Measurements from ENCODE around the gene WDR47. TPM values are rescaled to one million over a fixed set of nuclear protein-coding genes. Genes with fewer than 3 reads are reported as not detected.

The WDR47 gene
- total and polyA plus RNA-seq, 2 of the 8 experiments (the other 6 are each of a cell fraction or from before 2014, with no cell fraction given) = 1.9 to 6.7 TPM

DNA sequence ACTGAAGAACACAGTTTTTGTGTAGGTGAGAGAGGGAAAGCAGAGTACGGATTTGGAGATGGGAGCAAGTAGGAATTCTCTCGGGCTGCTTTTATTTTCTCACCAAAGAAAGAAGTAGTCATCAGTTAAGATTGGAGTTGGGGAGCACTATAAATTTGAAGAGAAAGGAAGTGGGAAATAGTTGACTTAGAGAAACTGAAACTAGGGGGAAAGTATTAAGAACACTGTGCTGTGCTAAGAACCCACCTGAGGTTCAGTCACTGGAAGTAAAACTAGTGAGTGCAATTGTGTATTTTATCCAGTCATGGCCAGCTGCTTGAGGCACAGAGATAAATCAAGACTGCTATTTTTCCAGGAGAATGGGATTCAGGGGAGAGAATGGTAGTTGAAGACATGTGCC lies 116.0 kb downstream of the WDR47 start:
- TF ChIP-seq SUZ12 (IDR thresholded peaks at IDR 0.05; ENCODE audit: low read length) (no peak), SIRT6 (IDR thresholded peaks at IDR 0.05; ENCODE audit: low read length) (no peak), MAFK (IDR thresholded peaks at IDR 0.05; ENCODE audit: low read depth, low read length) (no peak), NRF1 (IDR thresholded peaks at IDR 0.05; ENCODE audit: low read depth, low read length) (no peak), JUND (IDR thresholded peaks at IDR 0.05; ENCODE audit: low read length) (no peak), KDM5A (IDR thresholded peaks at IDR 0.05; ENCODE audit: low read length) (no peak), TAF1 (IDR thresholded peaks at IDR 0.05; ENCODE audit: low read depth, low read length) (no peak)
- TF ChIP-seq, protein P1, sequence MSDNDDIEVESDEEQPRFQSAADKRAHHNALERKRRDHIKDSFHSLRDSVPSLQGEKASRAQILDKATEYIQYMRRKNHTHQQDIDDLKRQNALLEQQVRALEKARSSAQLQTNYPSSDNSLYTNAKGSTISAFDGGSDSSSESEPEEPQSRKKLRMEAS (IDR thresholded peaks at IDR 0.05) = no peak
- 90% methylated on average over 2 of the region's 2 CpGs; no CpG with 5 or more reads in 1 of the 2 experiments for WGBS, 2 experiments (ENCODE audit: extremely low coverage in 1 of 2, insufficient coverage in 1 of 2, insufficient read length in 1 of 2, insufficient replicate concordance in 2 of 2, low coverage in 1 of 2, low lambda C conversion rate in 2 of 2, missing lambda C conversion rate in 1 of 2)
- Histone ChIP-seq H3K4me1 (replicated peaks in 1 of 4; ENCODE audit: control insufficient read depth in 3 of 4, insufficient read depth in 4 of 4, low read length in 3 of 4) (no peaks in the 10 kb centered on the region), H3K14ac (ENCODE audit: insufficient read length) (no peak overlapping the region), H3K9ac (replicated peaks in 1 of 4; ENCODE audit: extremely low read depth in 1 of 4, low read depth in 3 of 4, low read length in 3 of 4) (no peak overlapping the region), H3K56ac (replicated peaks; ENCODE audit: insufficient read length, low read depth, low read length) (no peak overlapping the region), H4K8ac (ENCODE audit: extremely low read depth, insufficient read depth, low read length) (no peak overlapping the region), H4K91ac (replicated peaks; ENCODE audit: insufficient read length, low read length) (no peak overlapping the region), H3K18ac (ENCODE audit: extremely low read depth, low read length) (no peak overlapping the region), H4K5ac (ENCODE audit: insufficient read length, low read depth, low read length) (no peak overlapping the region), H3K79me1 (ENCODE audit: low read depth, low read length) (no peaks in the 10 kb centered on the region), H2BK120ac (replicated peaks; ENCODE audit: low read depth, low read length) (no peak overlapping the region), H2BK20ac (ENCODE audit: low read length) (no peak overlapping the region), H3K27ac (ENCODE audit: low read depth, low read length) (no peak overlapping the region), H3K4ac (replicated peaks; ENCODE audit: insufficient read length, low read depth, low read length) (no peak overlapping the region), H2AFZ (ENCODE audit: low read length) (no peak overlapping the region), H2AK5ac (ENCODE audit: low read depth, low read length) (no peak overlapping the region), H3K36me3 (ENCODE audit: control insufficient read depth in 2 of 4, insufficient read depth in 4 of 4, low read length in 3 of 4) (peaks cover 2 to 41% (median 17%) of the 10 kb centered on the region in 4 experiments; a peak in 7 of 8 replicates), H4K20me1 (replicated peaks in 1 of 2; ENCODE audit: control insufficient read depth in 1 of 2, insufficient read depth in 2 of 2, low read length in 2 of 2) (peaks cover 1% of the 10 kb centered on the region in 2 experiments), H2BK5ac (ENCODE audit: low read depth, low read length) (no peak overlapping the region), H3K23ac (ENCODE audit: insufficient read length) (no peak overlapping the region), H2BK15ac (ENCODE audit: low read length) (no peak overlapping the region), H3K23me2 (ENCODE audit: low read depth, low read length) (no peaks in the 10 kb centered on the region), H3K4me3 (ENCODE audit: extremely low read depth in 1 of 4, insufficient read depth in 2 of 4, low read depth in 3 of 4, low read length in 4 of 4) (no peak overlapping the region), H3K79me2 (ENCODE audit: control insufficient read depth in 1 of 2, insufficient read depth in 2 of 2, low read length in 2 of 2) (no peaks in the 10 kb centered on the region), H2BK12ac (ENCODE audit: low read depth, low read length) (no peak overlapping the region), H3K9me3 (ENCODE audit: insufficient read depth in 2 of 2, low read depth in 1 of 2, low read length in 1 of 2) (no peaks in the 10 kb centered on the region), H3K27me3 (replicated peaks in 1 of 4; ENCODE audit: control insufficient read depth in 3 of 4, extremely low read depth in 1 of 4, insufficient read depth in 3 of 4, low read length in 3 of 4) (no peaks in the 10 kb centered on the region), H3K4me2 (ENCODE audit: insufficient read depth in 1 of 2, low read depth in 2 of 2, low read length in 2 of 2) (no peak overlapping the region)
- DNase-seq (ENCODE audit: low read depth in 1 of 2, low spot score in 2 of 2) (no peak), FAIRE-seq (no peak)
- CTCF ChIA-PET (ENCODE audit: partially characterized antibody) = no interaction called here
- POLR2A ChIA-PET (ENCODE audit: partially characterized antibody) = no interaction called here
